ENCODE data around the gene NME9. TPM values are rescaled to one million over a fixed set of nuclear protein-coding genes. Genes with fewer than 3 reads are reported as not detected.

NME9 gene
- total RNA-seq, 1 experiment from 2014 or later: not detected

GRCh38 chr3:138378990-138379389 is 49.3 kb upstream of the NME9 start:
- TF ChIP-seq CTCF (conservative IDR thresholded peaks at IDR 0.05): no peak
- H3K4me1 ChIP-seq (ENCODE audit: insufficient read depth, low read length): no peaks in the 10 kb centered on the region

More at GRCh38 chr3:138378990-138379389, 49.3 kb upstream of the NME9 start:
- DNase-seq: no peak
- Histone ChIP-seq H2BK5ac (ENCODE audit: insufficient read length, low read length) (no peak overlapping the region), H2BK15ac (ENCODE audit: low read depth, low read length) (no peak overlapping the region), H3K4me2 (ENCODE audit: insufficient read depth, insufficient read length, low read length) (no peak overlapping the region), H3K4ac (ENCODE audit: low read depth, low read length) (no peak overlapping the region), H3K18ac (ENCODE audit: insufficient read length, low read depth, low read length) (no peak overlapping the region), H3K23ac (ENCODE audit: insufficient read length, low read depth, low read length) (no peak overlapping the region), H3K14ac (ENCODE audit: insufficient read depth, low read length) (no peak overlapping the region), H3K27ac (ENCODE audit: insufficient read length, low read depth, low read length) (no peak overlapping the region), H2BK20ac (ENCODE audit: low read depth, low read length, poor library complexity, severe bottlenecking) (no peak overlapping the region), H4K91ac (ENCODE audit: insufficient read length, low read depth, low read length) (no peak overlapping the region), H4K5ac (ENCODE audit: insufficient read length, low read depth, low read length) (no peak overlapping the region), H3K9me3 (ENCODE audit: control insufficient read depth, low read depth, low read length) (no peaks in the 10 kb centered on the region), H2AFZ (ENCODE audit: low read length) (no peak overlapping the region), H3T11ph (ENCODE audit: low read length) (no peak overlapping the region), H2BK12ac (ENCODE audit: insufficient read length, low read depth, low read length) (no peak overlapping the region), H2BK120ac (ENCODE audit: low read depth, low read length, poor library complexity, severe bottlenecking) (no peak overlapping the region), H4K20me1 (ENCODE audit: control insufficient read depth, insufficient read depth, insufficient read length) (no peaks in the 10 kb centered on the region), H3K27me3 (ENCODE audit: insufficient read depth, low read length) (no peaks in the 10 kb centered on the region), H3K79me2 (ENCODE audit: insufficient read depth, low read length) (no peaks in the 10 kb centered on the region), H4K8ac (replicated peaks; ENCODE audit: insufficient read length, low read depth, low read length) (no peak overlapping the region), H3K9ac (ENCODE audit: extremely low read depth, insufficient read length, low read length) (no peak overlapping the region), H3K23me2 (ENCODE audit: insufficient read length, low read depth, low read length, poor library complexity, severe bottlenecking) (no peaks in the 10 kb centered on the region), H2AK5ac (ENCODE audit: insufficient read length, low read length) (no peak overlapping the region), H3K56ac (ENCODE audit: insufficient read length, low read depth, low read length) (no peak overlapping the region), H3K79me1 (ENCODE audit: insufficient read depth, low read depth, low read length, poor library complexity, severe bottlenecking) (no peaks in the 10 kb centered on the region)
- H3K9me3 Mint-ChIP-seq: no peaks in the 10 kb centered on the region
- no peak overlapping the region for H3K27ac Mint-ChIP-seq
- H3K36me3 Mint-ChIP-seq (ENCODE audit: insufficient read depth in 1 of 3, low read depth in 3 of 3): peaks cover 6 to 8% (median 7%) of the 10 kb centered on the region in 3 experiments; a peak in 6 of 7 replicates
- peaks cover 3 to 7% of the 10 kb centered on the region in 2 experiments for H3K4me1 Mint-ChIP-seq
- H3K27me3 Mint-ChIP-seq (ENCODE audit: low read depth): no peaks in the 10 kb centered on the region
- H3K4me3 Mint-ChIP-seq: no peak overlapping the region
- WGBS (ENCODE audit: extremely low coverage, insufficient read length, low lambda C conversion rate): no CpG with 5 or more reads among the region's 1 CpG
